ENCODE data around the gene SUN3.

The SUN3 gene

DNA sequence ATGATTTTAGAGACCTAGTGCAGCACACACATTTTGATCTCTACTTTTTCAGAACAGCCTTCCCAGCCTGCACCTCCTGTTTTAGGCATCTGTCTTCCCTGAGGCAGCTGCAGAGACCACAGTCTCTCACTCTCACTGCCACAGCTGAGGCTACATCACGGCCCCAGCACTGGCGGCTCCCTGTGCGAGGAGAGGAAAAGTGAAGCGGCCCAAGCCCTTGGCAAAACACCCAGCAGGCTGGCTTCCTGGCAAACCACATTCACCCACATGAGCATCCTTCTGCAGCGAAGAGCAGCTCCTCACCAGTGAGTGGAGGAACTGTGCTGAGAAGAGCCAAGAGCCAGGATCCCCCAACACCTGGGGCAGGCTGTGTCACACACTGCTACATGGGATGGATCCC lies 63.5 kb downstream of the SUN3 start:
- H3K36me3 ChIP-seq, result peaks cover 79% of the 10 kb centered on the region
- TF ChIP-seq, protein P1, sequence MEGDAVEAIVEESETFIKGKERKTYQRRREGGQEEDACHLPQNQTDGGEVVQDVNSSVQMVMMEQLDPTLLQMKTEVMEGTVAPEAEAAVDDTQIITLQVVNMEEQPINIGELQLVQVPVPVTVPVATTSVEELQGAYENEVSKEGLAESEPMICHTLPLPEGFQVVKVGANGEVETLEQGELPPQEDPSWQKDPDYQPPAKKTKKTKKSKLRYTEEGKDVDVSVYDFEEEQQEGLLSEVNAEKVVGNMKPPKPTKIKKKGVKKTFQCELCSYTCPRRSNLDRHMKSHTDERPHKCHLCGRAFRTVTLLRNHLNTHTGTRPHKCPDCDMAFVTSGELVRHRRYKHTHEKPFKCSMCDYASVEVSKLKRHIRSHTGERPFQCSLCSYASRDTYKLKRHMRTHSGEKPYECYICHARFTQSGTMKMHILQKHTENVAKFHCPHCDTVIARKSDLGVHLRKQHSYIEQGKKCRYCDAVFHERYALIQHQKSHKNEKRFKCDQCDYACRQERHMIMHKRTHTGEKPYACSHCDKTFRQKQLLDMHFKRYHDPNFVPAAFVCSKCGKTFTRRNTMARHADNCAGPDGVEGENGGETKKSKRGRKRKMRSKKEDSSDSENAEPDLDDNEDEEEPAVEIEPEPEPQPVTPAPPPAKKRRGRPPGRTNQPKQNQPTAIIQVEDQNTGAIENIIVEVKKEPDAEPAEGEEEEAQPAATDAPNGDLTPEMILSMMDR (IDR thresholded peaks at IDR 0.05), result no peak
- H3K4me3 ChIP-seq (ENCODE audit: low read depth in 1 of 2, low read length in 1 of 2), result no peak overlapping the region
- H3K9me3 ChIP-seq, result no peaks in the 10 kb centered on the region
- H3K4me1 ChIP-seq (ENCODE audit: control insufficient read depth in 1 of 2, insufficient read depth in 1 of 2, low read depth in 1 of 2, low read length in 1 of 2), result peaks cover 0 to 9% of the 10 kb centered on the region in 2 experiments
- no peak overlapping the region for H3K27ac ChIP-seq
- no peaks in the 10 kb centered on the region for H3K27me3 ChIP-seq

DNA sequence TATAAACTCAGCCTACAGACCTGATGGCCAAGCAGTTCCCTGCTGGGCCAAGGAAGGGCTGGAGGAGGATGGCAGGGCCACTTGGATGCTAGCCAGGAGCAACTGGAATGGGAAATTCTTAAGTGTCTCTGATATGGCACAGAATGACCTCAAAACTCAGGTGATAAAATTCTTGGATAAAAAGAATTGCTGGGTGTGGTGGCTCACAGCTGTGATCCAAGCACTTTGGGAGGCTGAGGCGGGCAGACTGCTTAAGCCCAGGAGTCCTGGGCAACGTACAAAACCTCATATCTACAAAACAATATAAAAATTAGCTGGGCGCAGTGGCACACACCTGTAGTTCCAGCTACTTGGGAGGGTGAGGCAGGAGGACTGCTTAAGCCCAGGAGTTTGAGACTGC lies 66.6 kb downstream of the SUN3 start:
- no peaks in the 10 kb centered on the region for H3K27me3 ChIP-seq
- H3K4me3 ChIP-seq (ENCODE audit: low read depth in 1 of 2, low read length in 1 of 2), result no peak overlapping the region
- TF ChIP-seq, protein P1 (IDR thresholded peaks at IDR 0.05), result no peak
- peaks cover 65% of the 10 kb centered on the region for H3K36me3 ChIP-seq
- H3K27ac ChIP-seq, result no peak overlapping the region
- peaks cover 0 to 3% of the 10 kb centered on the region in 2 experiments for H3K4me1 ChIP-seq (ENCODE audit: control insufficient read depth in 1 of 2, insufficient read depth in 1 of 2, low read depth in 1 of 2, low read length in 1 of 2)
- no peaks in the 10 kb centered on the region for H3K9me3 ChIP-seq

DNA sequence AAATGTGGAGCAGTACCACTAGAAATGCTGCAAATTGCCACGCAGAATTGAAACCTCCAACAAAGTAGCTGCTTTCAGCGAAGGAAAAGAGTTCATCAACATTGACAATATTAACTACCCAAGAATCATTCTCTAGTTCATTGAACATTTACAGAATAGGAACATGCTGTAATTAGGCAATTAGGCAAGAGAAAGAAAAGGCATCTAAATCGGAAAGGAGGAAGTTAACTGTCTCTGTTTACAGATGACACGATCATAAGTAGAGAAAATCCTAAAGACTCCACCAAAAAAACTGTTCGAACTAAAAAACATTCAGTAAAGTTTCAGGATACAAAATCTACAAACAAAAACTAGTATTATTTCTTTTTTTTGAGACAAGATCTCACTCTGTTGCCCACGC lies 71.8 kb downstream of the SUN3 start:
- no peaks in the 10 kb centered on the region for H3K27me3 ChIP-seq
- TF ChIP-seq, protein P1 (IDR thresholded peaks at IDR 0.05), result no peak
- H3K4me1 ChIP-seq (ENCODE audit: control insufficient read depth in 1 of 2, insufficient read depth in 1 of 2, low read depth in 1 of 2, low read length in 1 of 2), result peaks cover 0 to 5% of the 10 kb centered on the region in 2 experiments
- no peak overlapping the region for H3K4me3 ChIP-seq (ENCODE audit: low read depth in 1 of 2, low read length in 1 of 2)
- peaks cover 37% of the 10 kb centered on the region for H3K36me3 ChIP-seq
- H3K9me3 ChIP-seq, result no peaks in the 10 kb centered on the region
- H3K27ac ChIP-seq, result peak overlapping the region; percentile 1

DNA sequence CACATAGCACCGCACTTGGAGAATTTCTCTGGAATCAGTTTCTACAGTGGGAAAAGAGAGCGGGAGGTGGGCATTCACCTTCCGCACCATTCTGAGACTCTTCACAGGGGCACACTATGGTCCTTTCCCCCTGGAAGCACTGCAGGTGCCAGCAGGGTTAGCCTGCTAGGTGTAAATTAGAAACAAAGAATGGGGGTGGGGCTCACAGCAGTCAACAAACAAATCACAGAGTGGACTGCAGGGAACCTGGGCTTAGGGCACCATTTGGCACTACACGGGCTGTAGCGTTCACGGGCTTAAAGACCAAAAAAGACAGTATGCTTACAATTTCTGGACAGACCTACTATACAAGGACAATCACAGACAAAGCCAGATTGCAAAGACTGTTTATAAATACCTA lies 72.7 kb downstream of the SUN3 start:
- peaks cover 27% of the 10 kb centered on the region for H3K36me3 ChIP-seq
- H3K4me3 ChIP-seq (ENCODE audit: low read depth in 1 of 2, low read length in 1 of 2), result no peak overlapping the region
- H3K27ac ChIP-seq, result no peak overlapping the region
- no peaks in the 10 kb centered on the region for H3K27me3 ChIP-seq
- peaks cover 0 to 5% of the 10 kb centered on the region in 2 experiments for H3K4me1 ChIP-seq (ENCODE audit: control insufficient read depth in 1 of 2, insufficient read depth in 1 of 2, low read depth in 1 of 2, low read length in 1 of 2)
- H3K9me3 ChIP-seq, result no peaks in the 10 kb centered on the region
- TF ChIP-seq, protein P1 (IDR thresholded peaks at IDR 0.05), result no peak

DNA sequence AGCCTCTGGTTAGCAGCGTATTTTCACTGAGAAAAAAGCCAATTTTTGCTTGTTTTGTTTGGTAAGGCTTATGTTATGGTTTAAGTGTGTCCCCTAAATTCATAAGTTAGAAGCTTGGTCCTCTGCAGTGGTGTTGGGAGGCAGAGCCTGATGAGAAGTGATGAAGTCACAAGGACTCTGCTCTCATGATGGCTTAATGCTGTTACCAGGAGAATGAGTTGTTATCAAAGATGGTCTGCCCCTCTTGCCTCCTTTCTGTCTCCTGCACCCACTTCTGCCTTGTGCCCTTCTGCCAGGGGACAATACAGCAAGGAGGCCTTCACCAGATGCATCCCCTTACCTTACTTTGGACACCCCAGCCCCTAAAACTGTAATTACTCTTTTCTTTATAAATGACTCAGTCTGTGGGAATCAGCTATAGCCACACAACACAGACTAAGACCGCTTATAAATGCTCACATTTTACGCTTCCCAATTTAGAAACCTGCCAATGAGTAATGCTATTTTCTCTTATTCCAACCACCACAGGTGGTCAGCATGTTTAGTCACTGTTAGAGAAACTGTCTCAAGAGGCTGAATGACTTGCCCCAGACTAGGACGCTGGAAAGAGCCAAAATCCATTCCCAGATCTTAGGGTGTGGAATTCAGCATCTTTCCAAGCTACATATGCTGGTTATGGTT lies 74.5 kb downstream of the SUN3 start:
- Histone ChIP-seq H3K27ac (no peak overlapping the region), H3K27me3 (no peaks in the 10 kb centered on the region), H3K9me3 (no peaks in the 10 kb centered on the region), H3K4me3 (ENCODE audit: low read depth in 1 of 2, low read length in 1 of 2) (no peak overlapping the region), H3K36me3 (peaks cover 23% of the 10 kb centered on the region), H3K4me1 (ENCODE audit: control insufficient read depth in 1 of 2, insufficient read depth in 1 of 2, low read depth in 1 of 2, low read length in 1 of 2) (peaks cover 0 to 5% of the 10 kb centered on the region in 2 experiments)
- TF ChIP-seq, protein P1 (IDR thresholded peaks at IDR 0.05), result no peak

Measured in neutrophil (primary cell).